DOHH2 (cell line): ENCODE data around the gene CACHD1.

Experiments used
- CTCF ChIP-seq: fragments of 200-600 bp; sonication (generic); IDR thresholded peaks from one replicate; pipeline ENCODE4 v1.5.1; 2014; ENCODE audit warnings: antibody characterized with exemption, mild to moderate bottlenecking, low read depth, low read length; ENCODE audit not compliant: poor library complexity, severe bottlenecking
- EZH2phosphoT487 ChIP-seq: fragments of 200-600 bp; sonication (generic); IDR thresholded peaks from 2 replicates; pipeline ENCODE4 v1.6.1; 2017; ENCODE audit warnings: borderline replicate concordance, mild to moderate bottlenecking, antibody characterized with exemption, low read length, moderate library complexity, mixed read lengths

- TF ChIP-seq CTCF: no peak
- TF ChIP-seq EZH2phosphoT487: no peak
Measured at GRCh38 chr1:64545118-64545843, 75.4 kb downstream of the CACHD1 start.
